HFF-Myc (cell line): ENCODE measurements around the gene SLC25A52.
"Not testable (repeated sequence)": the region's sequence is repeated elsewhere in the genome, so short reads cannot be mapped to it uniquely, and the experiment has no call there.

Experiments
- DNase-seq: peaks from one replicate; pipeline ENCODE4 v3.0.0-alpha.2; 2011; ENCODE audit warnings: low read depth; ENCODE audit errors: extremely low read depth
- H3K4me3 ChIP-seq: replicated peaks from 2 replicates; pipeline ENCODE4 v1.5.1; 2011; ENCODE audit warnings: low read depth, mild to moderate bottlenecking, control low read depth, low read length
- CTCF ChIP-seq: IDR thresholded peaks from 2 replicates; pipeline ENCODE4 v1.5.1; 2012; ENCODE audit warnings: mild to moderate bottlenecking, low read depth, low read length, control low read depth; ENCODE audit errors: missing control alignments

Gene SLC25A52

GRCh38 chr18:31773774-31774476 is 13.2 kb upstream of the SLC25A52 start:
- no peak for DNase-seq
- H3K4me3 ChIP-seq: no peak overlapping the region
- TF ChIP-seq CTCF: no peak

- TF ChIP-seq CTCF: no peak
- no peak for DNase-seq
- H3K4me3 ChIP-seq: no peak overlapping the region
These were observed 12.0 kb upstream of the SLC25A52 start for GRCh38 chr18:31772699-31773098.

- no peak overlapping the region for H3K4me3 ChIP-seq
- TF ChIP-seq CTCF: no peak
- DNase-seq: no peak
These were observed 10.4 kb downstream of the SLC25A52 start for GRCh38 chr18:31750273-31750672.

- H3K4me3 ChIP-seq: no peak overlapping the region
- no peak for DNase-seq
- TF ChIP-seq CTCF: no peak
These were observed 14.3 kb downstream of the SLC25A52 start for GRCh38 chr18:31746396-31746795.

- no peak overlapping the region for H3K4me3 ChIP-seq
- no peak for TF ChIP-seq CTCF
- no peak for DNase-seq
These were observed 16.2 kb downstream of the SLC25A52 start for GRCh38 chr18:31744321-31745067.

GRCh38 chr18:31743600-31743999 is 17.1 kb downstream of the SLC25A52 start:
- not testable (repeated sequence) for DNase-seq, H3K4me3 ChIP-seq

- DNase-seq: peak; percentile 20
- TF ChIP-seq CTCF: peak; percentile 74
- H3K4me3 ChIP-seq: no peak overlapping the region
These were observed 19.5 kb downstream of the SLC25A52 start for GRCh38 chr18:31741097-31741735.
